ENCODE data around the gene GRB14. TPM values are rescaled to one million over a fixed set of nuclear protein-coding genes. Genes with fewer than 3 reads are reported as not detected.

Gene GRB14
- total and polyA plus RNA-seq, 2 of the 13 experiments (the other 11 are each of a cell fraction or from before 2014, with no cell fraction given) = 4.6 to 5.8 TPM

DNA sequence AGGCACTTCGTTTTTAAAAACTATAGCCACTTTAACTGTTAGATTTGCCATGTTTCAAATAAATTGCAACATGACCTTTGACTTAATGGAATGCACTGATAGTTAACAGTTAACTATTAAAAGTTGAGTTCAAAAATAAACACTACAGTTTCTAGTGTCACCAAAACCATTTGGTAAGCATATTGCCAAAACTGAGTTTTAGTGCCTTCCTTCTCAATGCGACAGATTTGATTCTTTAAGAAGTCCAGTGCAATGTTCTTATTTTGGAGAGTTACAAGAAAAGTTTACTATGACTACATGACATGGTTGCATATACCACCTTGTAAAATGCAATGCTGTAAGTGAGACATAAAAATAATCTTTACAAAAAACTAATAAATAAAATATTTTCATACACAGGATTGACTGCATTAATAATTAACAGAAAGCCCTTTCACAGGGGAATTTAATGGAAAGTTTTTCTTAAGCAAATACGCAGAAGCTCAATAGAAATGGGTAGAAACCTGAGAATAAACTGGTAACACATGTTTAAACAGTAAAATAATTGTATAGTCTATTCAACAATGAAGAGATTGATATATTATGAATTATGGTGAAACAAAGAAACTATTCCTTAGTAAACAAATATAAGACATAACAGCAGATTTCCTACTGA, 53.8 kb downstream of the GRB14 start (continued):
- TF ChIP-seq, protein P1, sequence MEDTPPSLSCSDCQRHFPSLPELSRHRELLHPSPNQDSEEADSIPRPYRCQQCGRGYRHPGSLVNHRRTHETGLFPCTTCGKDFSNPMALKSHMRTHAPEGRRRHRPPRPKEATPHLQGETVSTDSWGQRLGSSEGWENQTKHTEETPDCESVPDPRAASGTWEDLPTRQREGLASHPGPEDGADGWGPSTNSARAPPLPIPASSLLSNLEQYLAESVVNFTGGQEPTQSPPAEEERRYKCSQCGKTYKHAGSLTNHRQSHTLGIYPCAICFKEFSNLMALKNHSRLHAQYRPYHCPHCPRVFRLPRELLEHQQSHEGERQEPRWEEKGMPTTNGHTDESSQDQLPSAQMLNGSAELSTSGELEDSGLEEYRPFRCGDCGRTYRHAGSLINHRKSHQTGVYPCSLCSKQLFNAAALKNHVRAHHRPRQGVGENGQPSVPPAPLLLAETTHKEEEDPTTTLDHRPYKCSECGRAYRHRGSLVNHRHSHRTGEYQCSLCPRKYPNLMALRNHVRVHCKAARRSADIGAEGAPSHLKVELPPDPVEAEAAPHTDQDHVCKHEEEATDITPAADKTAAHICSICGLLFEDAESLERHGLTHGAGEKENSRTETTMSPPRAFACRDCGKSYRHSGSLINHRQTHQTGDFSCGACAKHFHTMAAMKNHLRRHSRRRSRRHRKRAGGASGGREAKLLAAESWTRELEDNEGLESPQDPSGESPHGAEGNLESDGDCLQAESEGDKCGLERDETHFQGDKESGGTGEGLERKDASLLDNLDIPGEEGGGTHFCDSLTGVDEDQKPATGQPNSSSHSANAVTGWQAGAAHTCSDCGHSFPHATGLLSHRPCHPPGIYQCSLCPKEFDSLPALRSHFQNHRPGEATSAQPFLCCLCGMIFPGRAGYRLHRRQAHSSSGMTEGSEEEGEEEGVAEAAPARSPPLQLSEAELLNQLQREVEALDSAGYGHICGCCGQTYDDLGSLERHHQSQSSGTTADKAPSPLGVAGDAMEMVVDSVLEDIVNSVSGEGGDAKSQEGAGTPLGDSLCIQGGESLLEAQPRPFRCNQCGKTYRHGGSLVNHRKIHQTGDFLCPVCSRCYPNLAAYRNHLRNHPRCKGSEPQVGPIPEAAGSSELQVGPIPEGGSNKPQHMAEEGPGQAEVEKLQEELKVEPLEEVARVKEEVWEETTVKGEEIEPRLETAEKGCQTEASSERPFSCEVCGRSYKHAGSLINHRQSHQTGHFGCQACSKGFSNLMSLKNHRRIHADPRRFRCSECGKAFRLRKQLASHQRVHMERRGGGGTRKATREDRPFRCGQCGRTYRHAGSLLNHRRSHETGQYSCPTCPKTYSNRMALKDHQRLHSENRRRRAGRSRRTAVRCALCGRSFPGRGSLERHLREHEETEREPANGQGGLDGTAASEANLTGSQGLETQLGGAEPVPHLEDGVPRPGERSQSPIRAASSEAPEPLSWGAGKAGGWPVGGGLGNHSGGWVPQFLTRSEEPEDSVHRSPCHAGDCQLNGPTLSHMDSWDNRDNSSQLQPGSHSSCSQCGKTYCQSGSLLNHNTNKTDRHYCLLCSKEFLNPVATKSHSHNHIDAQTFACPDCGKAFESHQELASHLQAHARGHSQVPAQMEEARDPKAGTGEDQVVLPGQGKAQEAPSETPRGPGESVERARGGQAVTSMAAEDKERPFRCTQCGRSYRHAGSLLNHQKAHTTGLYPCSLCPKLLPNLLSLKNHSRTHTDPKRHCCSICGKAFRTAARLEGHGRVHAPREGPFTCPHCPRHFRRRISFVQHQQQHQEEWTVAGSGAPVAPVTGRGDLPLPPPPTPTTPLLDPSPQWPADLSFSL (CRISPR knock-in tag; IDR thresholded peaks at IDR 0.05) = no peak

DNA sequence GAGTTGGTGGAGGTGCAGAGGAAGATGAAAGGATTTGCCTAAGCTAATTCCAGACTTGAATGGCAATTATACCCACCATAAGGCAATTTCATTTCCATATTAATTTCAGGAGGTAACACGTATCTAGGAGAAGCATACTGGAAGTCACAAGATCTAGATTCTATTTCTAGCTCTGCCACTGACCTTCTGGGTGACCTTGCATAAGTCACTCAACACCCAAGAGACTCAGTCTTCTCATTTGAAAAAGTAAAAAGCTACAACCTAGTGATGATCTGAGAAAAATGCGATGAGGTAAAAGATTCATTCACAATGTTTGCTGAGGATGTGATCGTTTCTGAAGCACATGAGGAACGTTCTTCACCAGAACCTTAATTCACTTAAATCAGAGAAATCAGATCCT, 55.9 kb downstream of the GRB14 start:
- 95% methylated on average over 4 of the region's 4 CpGs for WGBS (ENCODE audit: low lambda C conversion rate)
- in situ Hi-C loops (cut with HindIII; ENCODE audit: extremely low pct_ligation_motif_present, low pct_unique_long_range_greater_than_20kb) = loop anchor here (5.0 kb wide), 1 partner anchor 147 kb away; no protein-coding TSS in a partner anchor
- intact Hi-C loops (cut with micrococcal nuclease; ENCODE audit: unreplicated experiment) = loop anchor here (10.0 kb wide), 1 partner anchor 349 kb away; no protein-coding TSS in a partner anchor
- H4K20me1 ChIP-seq (ENCODE audit: insufficient read depth, low read length) = no peaks in the 10 kb centered on the region
- DNase-seq (ENCODE audit: low spot score) = no peak
- H3K27ac ChIP-seq (ENCODE audit: extremely low read length, insufficient read depth, low read length) = no peak overlapping the region
- no peak for ATAC-seq
- H3K79me2 ChIP-seq (ENCODE audit: insufficient read depth, low read length) = no peaks in the 10 kb centered on the region
- no peaks in the 10 kb centered on the region for H3K36me3 ChIP-seq (replicated peaks in 1 of 2; ENCODE audit: control insufficient read depth in 1 of 2, insufficient read depth in 2 of 2, low read length in 2 of 2)
- FAIRE-seq = no peak
- ChIA-PET CTCF (ENCODE audit: low intra/inter-chr PET ratio, low total read pairs) (interaction anchor here (3.0 to 7.1 kb wide), 2 partner anchors 35 kb away, joined by 15 to 166 read pairs; no protein-coding TSS in a partner anchor), POLR2A (no interaction called here)
- no peaks in the 10 kb centered on the region for H3K9me3 ChIP-seq (ENCODE audit: low read length)
- no peak overlapping the region for H3K9ac ChIP-seq (ENCODE audit: insufficient read depth, low read depth, low read length)
- H3K4me2 ChIP-seq (ENCODE audit: low read depth, low read length) = no peak overlapping the region
- H2AFZ ChIP-seq (ENCODE audit: low read length) = no peak overlapping the region
- H3K4me3 ChIP-seq (replicated peaks in 1 of 3; ENCODE audit: insufficient read depth in 1 of 3, low read depth in 2 of 3, low read length in 3 of 3) = no peak overlapping the region
- H3K4me1 ChIP-seq (ENCODE audit: insufficient read depth, low read length) = peaks cover 33% of the 10 kb centered on the region
- no peaks in the 10 kb centered on the region for H3K27me3 ChIP-seq (ENCODE audit: control insufficient read depth in 1 of 2, insufficient read depth in 2 of 2, low read length in 2 of 2)
- no TSS peak for BruUV-seq (replicated peaks)
- TF ChIP-seq, protein P2, sequence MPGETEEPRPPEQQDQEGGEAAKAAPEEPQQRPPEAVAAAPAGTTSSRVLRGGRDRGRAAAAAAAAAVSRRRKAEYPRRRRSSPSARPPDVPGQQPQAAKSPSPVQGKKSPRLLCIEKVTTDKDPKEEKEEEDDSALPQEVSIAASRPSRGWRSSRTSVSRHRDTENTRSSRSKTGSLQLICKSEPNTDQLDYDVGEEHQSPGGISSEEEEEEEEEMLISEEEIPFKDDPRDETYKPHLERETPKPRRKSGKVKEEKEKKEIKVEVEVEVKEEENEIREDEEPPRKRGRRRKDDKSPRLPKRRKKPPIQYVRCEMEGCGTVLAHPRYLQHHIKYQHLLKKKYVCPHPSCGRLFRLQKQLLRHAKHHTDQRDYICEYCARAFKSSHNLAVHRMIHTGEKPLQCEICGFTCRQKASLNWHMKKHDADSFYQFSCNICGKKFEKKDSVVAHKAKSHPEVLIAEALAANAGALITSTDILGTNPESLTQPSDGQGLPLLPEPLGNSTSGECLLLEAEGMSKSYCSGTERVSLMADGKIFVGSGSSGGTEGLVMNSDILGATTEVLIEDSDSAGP (CRISPR knock-in tag; IDR thresholded peaks at IDR 0.05; ENCODE audit: borderline replicate concordance) = no peak
- TF ChIP-seq ZSCAN31 (CRISPR knock-in tag; IDR thresholded peaks at IDR 0.05; ENCODE audit: low read depth) = no peak
- TF ChIP-seq FLYWCH1 (CRISPR knock-in tag; IDR thresholded peaks at IDR 0.05) = no peak
- no peak for TF ChIP-seq MEIS2 (CRISPR knock-in tag; IDR thresholded peaks at IDR 0.05)
- TF ChIP-seq NFRKB (IDR thresholded peaks at IDR 0.05) = no peak
- no peak for TF ChIP-seq ZBTB38 (CRISPR knock-in tag; IDR thresholded peaks at IDR 0.05)
- TF ChIP-seq ZNF768 (CRISPR knock-in tag; IDR thresholded peaks at IDR 0.05) = no peak
- TF ChIP-seq, protein P3, sequence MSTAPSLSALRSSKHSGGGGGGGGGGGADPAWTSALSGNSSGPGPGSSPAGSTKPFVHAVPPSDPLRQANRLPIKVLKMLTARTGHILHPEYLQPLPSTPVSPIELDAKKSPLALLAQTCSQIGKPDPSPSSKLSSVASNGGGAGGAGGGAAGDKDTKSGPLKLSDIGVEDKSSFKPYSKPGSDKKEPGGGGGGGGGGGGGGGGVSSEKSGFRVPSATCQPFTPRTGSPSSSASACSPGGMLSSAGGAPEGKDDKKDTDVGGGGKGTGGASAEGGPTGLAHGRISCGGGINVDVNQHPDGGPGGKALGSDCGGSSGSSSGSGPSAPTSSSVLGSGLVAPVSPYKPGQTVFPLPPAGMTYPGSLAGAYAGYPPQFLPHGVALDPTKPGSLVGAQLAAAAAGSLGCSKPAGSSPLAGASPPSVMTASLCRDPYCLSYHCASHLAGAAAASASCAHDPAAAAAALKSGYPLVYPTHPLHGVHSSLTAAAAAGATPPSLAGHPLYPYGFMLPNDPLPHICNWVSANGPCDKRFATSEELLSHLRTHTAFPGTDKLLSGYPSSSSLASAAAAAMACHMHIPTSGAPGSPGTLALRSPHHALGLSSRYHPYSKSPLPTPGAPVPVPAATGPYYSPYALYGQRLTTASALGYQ (CRISPR knock-in tag; IDR thresholded peaks at IDR 0.05) = no peak
- no peak for TF ChIP-seq SCMH1 (CRISPR knock-in tag; IDR thresholded peaks at IDR 0.05; ENCODE audit: borderline replicate concordance)
